ENCODE results near the gene HDAC11.
"Not testable (repeated sequence)": the region's sequence is repeated elsewhere in the genome, so short reads cannot be mapped to it uniquely, and the experiment has no call there.

The HDAC11 gene

GRCh38 chr3:13513913-13514517 is 33.9 kb downstream of the HDAC11 start:
- no peaks in the 10 kb centered on the region for H3K36me3 ChIP-seq (ENCODE audit: insufficient read depth, low read length)
- H3K9me3 ChIP-seq (ENCODE audit: low read length): no peaks in the 10 kb centered on the region
- H3K27ac ChIP-seq (ENCODE audit: low read depth, low read length): no peak overlapping the region
- no peak overlapping the region for H3K4me3 ChIP-seq (ENCODE audit: low read depth in 1 of 2, low read length in 2 of 2)
- no peak overlapping the region for H3K9ac ChIP-seq (ENCODE audit: low read length)
- H3K4me1 ChIP-seq (ENCODE audit: insufficient read depth, low read length): peaks cover 8% of the 10 kb centered on the region
- no peaks in the 10 kb centered on the region for H3K27me3 ChIP-seq (ENCODE audit: control insufficient read depth in 1 of 2, insufficient read depth in 2 of 2, low read length in 2 of 2)

DNA sequence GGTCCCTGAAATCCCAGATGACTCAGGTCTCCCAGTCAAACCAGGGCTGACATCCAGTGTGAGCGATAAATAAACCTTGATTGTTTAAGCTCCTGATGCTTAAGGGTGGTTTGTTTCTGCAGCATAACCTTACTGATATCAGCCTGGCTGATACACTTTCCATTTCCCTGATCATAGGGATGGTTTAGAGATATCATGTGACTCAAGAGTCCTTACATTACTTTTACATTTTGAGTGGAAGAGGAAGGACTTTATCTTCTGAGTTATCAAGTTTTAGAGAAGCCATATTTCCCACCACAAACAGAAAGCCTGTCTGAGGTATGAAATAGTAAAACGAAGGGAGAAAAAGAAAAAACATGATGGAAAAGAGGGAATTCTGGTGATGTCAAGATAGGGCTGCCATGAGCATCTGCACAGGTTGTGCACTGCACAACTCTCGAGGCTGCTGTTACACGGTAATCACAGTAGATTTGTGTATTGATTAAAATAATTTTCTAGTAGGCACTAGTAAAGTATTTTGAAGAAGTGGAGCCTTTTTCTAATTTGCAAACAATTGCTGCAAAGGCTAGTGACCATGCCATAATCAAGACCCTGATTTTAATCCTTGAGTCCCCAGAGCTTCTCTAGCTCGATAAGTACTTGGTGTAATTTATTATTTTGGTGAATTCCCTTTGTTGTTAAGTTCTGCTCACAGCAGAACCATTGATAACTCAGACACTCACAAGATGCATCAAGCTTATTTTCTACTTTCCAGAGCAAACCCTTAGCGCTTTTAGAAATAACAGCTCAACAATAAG is 34.7 kb downstream of the HDAC11 start:
- no peaks in the 10 kb centered on the region for H3K9me3 ChIP-seq (ENCODE audit: low read length)
- H3K4me1 ChIP-seq (ENCODE audit: insufficient read depth, low read length): peaks cover 8% of the 10 kb centered on the region
- no peak overlapping the region for H3K4me3 ChIP-seq (ENCODE audit: low read depth in 1 of 2, low read length in 2 of 2)
- H3K27ac ChIP-seq (ENCODE audit: low read depth, low read length): no peak overlapping the region
- H3K9ac ChIP-seq (ENCODE audit: low read length): no peak overlapping the region
- H3K27me3 ChIP-seq (ENCODE audit: control insufficient read depth in 1 of 2, insufficient read depth in 2 of 2, low read length in 2 of 2): no peaks in the 10 kb centered on the region
- H3K36me3 ChIP-seq (ENCODE audit: insufficient read depth, low read length): no peaks in the 10 kb centered on the region

DNA sequence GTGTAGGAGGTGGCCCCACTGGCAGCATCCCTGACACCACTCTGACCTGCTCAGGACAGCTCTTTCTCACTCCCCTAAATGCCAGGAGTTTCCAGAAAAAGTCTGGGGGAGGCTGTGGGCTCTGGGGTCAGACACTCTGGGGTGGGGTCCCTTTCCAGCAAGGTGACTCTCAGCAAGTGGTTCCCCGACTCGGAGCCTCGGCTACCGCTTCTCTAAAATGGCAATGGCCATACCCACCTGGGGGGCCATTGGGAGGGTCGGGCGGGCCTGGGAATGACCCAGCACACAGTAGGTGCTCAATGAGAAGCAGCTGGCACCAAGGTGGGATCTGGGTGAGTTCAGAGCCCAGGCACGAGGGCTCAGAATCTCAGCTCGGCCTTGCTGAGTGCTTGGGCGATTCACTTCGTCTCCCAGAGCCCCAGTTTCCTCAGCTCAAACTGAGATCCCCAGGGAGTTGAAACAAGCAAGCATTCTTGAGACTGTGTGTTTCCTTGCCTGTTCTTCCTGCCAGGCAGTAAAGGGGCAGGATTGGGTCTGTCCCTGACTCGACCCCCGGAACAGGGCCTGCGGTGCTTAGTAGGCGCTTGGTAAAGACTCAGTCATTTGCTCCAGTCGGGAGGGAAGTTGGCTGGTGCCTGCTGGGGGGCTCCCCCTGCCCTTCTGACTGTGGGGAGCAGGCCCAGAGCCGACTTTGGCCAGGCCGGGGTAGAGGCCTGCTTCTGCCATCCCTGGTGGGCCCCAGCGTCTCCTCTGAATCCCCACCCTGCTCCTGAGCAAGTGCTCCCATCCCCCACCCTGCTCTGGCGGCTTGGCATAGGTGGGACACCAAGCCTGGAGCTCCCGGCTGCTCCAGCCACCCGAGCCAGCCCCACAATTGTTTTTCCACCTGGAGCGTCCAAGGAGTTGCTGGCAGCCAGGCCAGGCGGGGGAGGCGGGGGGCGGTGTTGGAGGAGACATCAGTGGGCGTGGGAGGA is 36.0 kb downstream of the HDAC11 start:
- H3K9ac ChIP-seq (ENCODE audit: low read length): no peak overlapping the region
- no peaks in the 10 kb centered on the region for H3K27me3 ChIP-seq (ENCODE audit: control insufficient read depth in 1 of 2, insufficient read depth in 2 of 2, low read length in 2 of 2)
- H3K27ac ChIP-seq (ENCODE audit: low read depth, low read length): no peak overlapping the region
- H3K4me1 ChIP-seq (ENCODE audit: insufficient read depth, low read length): peaks cover 8% of the 10 kb centered on the region
- H3K36me3 ChIP-seq (ENCODE audit: insufficient read depth, low read length): no peaks in the 10 kb centered on the region
- H3K4me3 ChIP-seq (ENCODE audit: low read depth in 1 of 2, low read length in 2 of 2): no peak overlapping the region
- H3K9me3 ChIP-seq (ENCODE audit: low read length): no peaks in the 10 kb centered on the region

DNA sequence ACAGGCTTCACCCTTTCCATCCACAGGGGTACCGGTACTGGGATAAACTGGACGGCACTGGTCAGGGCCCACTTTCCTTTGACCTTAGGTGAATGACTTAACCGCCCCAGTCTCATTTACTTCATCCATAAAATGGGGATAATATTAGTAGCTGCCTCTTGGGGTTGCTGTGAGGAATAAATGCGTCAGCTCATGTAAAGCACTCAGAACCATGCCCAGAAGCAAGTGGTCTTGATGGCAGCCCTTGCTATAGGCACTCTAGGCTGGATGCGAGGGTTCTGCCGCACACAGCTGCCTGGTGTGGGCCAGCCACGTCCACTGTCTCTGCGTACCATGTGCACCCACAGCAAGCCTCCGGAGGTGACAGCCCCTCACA is 36.6 kb downstream of the HDAC11 start:
- H3K4me3 ChIP-seq (ENCODE audit: low read depth in 1 of 2, low read length in 2 of 2): no peak overlapping the region

GRCh38 chr3:13517253-13517977 is 37.3 kb downstream of the HDAC11 start:
- no peak overlapping the region for H3K9ac ChIP-seq (ENCODE audit: low read length)
- H3K27ac ChIP-seq (ENCODE audit: low read depth, low read length): no peak overlapping the region
- peaks cover 8% of the 10 kb centered on the region for H3K4me1 ChIP-seq (ENCODE audit: insufficient read depth, low read length)
- no peaks in the 10 kb centered on the region for H3K9me3 ChIP-seq (ENCODE audit: low read length)
- no peaks in the 10 kb centered on the region for H3K27me3 ChIP-seq (ENCODE audit: control insufficient read depth in 1 of 2, insufficient read depth in 2 of 2, low read length in 2 of 2)
- no peak overlapping the region for H3K4me3 ChIP-seq (ENCODE audit: low read depth in 1 of 2, low read length in 2 of 2)
- H3K36me3 ChIP-seq (ENCODE audit: insufficient read depth, low read length): no peaks in the 10 kb centered on the region

More for the DNA sequence above, 36.6 kb downstream of the HDAC11 start:
- Histone ChIP-seq H3K4me1 (ENCODE audit: insufficient read depth, low read length) (peaks cover 8% of the 10 kb centered on the region), H3K27ac (ENCODE audit: low read depth, low read length) (no peak overlapping the region), H3K36me3 (ENCODE audit: insufficient read depth, low read length) (no peaks in the 10 kb centered on the region), H3K9ac (ENCODE audit: low read length) (no peak overlapping the region), H3K9me3 (ENCODE audit: low read length) (no peaks in the 10 kb centered on the region), H3K27me3 (ENCODE audit: control insufficient read depth in 1 of 2, insufficient read depth in 2 of 2, low read length in 2 of 2) (no peaks in the 10 kb centered on the region)

DNA sequence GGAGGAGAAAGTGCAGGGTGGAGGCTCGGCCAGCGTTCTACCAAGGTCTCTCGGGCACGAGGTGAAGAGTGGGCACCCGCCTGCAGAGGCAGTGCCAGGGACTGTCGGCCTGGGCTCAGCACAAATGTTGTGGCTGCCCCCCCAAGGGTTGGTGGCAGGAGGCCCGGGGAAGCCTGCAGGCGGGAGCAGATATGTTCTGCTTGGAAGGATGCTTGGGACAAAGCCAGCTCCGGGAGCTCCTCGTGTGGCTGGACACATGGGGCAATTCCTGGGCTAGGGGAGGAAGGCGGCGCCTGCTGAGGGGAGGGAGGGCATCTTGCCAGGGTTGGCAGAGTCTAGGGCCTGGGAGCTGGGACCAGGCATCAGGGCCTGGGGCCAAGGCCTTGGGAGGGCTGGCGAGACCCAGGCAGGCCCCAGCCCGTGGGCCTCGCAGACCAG is 38.4 kb downstream of the HDAC11 start:
- Histone ChIP-seq H3K27ac (ENCODE audit: low read depth, low read length) (no peak overlapping the region), H3K9me3 (ENCODE audit: low read length) (no peaks in the 10 kb centered on the region), H3K36me3 (ENCODE audit: insufficient read depth, low read length) (no peaks in the 10 kb centered on the region), H3K27me3 (ENCODE audit: control insufficient read depth in 1 of 2, insufficient read depth in 2 of 2, low read length in 2 of 2) (no peaks in the 10 kb centered on the region), H3K4me3 (ENCODE audit: low read depth in 1 of 2, low read length in 2 of 2) (no peak overlapping the region), H3K9ac (ENCODE audit: low read length) (no peak overlapping the region), H3K4me1 (ENCODE audit: insufficient read depth, low read length) (peaks cover 8% of the 10 kb centered on the region)

DNA sequence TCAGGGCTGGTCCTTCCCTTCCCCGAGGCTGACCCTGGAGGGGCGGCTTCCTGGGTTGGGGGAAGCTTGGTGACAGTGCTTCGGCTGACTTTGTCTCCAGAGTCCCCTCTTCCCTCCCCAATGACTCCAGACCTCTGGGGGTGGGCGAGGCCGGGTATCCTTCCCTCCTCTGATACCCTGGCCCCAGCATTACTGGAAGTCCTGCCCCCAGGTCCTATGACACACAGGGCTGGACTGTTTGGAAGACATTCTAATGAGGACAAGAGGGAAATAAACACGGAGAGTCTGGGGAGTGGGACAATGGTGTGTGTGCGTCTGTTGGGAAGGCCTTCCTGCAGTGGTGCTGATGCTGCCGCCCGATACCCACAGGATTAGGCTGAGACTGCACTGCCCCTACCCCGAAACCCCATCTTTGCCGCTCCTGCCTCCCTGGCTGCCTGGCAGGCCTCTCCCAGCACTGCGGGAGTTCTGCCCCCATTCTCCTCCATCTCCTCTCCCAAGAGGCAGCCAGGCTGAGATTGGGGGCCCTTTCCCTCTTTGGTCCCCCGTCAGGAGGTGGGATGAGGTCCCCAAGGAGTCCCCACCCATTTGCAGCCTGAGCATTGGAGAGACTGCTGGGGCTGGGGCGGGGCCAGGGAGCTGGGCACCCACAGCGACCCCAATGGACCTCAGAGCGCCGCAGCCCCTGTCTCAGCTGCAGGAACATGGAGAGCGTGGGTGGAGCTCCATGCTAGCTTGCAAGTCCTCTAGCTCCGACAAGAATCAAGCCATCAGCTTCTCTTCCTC is 39.1 kb downstream of the HDAC11 start:
- no peak overlapping the region for H3K27ac ChIP-seq (ENCODE audit: low read depth, low read length)
- H3K4me1 ChIP-seq (ENCODE audit: insufficient read depth, low read length): peaks cover 8% of the 10 kb centered on the region
- no peak overlapping the region for H3K4me3 ChIP-seq (ENCODE audit: low read depth in 1 of 2, low read length in 2 of 2)
- H3K27me3 ChIP-seq (ENCODE audit: control insufficient read depth in 1 of 2, insufficient read depth in 2 of 2, low read length in 2 of 2): no peaks in the 10 kb centered on the region
- no peaks in the 10 kb centered on the region for H3K9me3 ChIP-seq (ENCODE audit: low read length)
- no peaks in the 10 kb centered on the region for H3K36me3 ChIP-seq (ENCODE audit: insufficient read depth, low read length)
- no peak overlapping the region for H3K9ac ChIP-seq (ENCODE audit: low read length)

- H3K27ac ChIP-seq (ENCODE audit: low read depth, low read length): no peak overlapping the region
- no peak overlapping the region for H3K9ac ChIP-seq (ENCODE audit: low read length)
- no peaks in the 10 kb centered on the region for H3K27me3 ChIP-seq (ENCODE audit: control insufficient read depth in 1 of 2, insufficient read depth in 2 of 2, low read length in 2 of 2)
- H3K36me3 ChIP-seq (ENCODE audit: insufficient read depth, low read length): no peaks in the 10 kb centered on the region
- peaks cover 8% of the 10 kb centered on the region for H3K4me1 ChIP-seq (ENCODE audit: insufficient read depth, low read length)
- no peaks in the 10 kb centered on the region for H3K9me3 ChIP-seq (ENCODE audit: low read length)
- no peak overlapping the region for H3K4me3 ChIP-seq (ENCODE audit: low read depth in 1 of 2, low read length in 2 of 2)
Measured at GRCh38 chr3:13520326-13520880, 40.3 kb downstream of the HDAC11 start.

GRCh38 chr3:13521309-13521708 is 41.2 kb downstream of the HDAC11 start:
- H3K4me1 ChIP-seq (ENCODE audit: insufficient read depth, low read length): peaks cover 8% of the 10 kb centered on the region

DNA sequence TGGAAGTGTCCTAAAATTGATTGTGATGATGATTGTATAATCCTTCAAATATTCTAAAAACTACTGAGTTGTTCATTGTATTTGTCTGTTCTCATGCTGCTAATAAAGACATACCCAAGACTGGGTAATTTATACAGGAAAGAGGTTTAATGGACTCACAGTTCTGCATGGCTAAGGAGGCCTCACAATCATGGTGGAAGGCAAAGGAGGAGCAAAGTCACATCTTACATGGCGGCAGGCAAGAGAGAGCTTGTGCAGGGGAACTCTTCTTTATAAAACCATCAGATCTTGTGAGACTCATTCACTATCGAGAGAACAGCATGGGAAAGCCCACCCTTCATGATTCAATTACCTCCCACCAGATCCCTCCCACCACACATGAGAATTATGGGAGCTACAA is 41.6 kb downstream of the HDAC11 start:
- not testable (repeated sequence) for H3K36me3 ChIP-seq (ENCODE audit: insufficient read depth, low read length); H3K27me3 ChIP-seq (ENCODE audit: control insufficient read depth in 1 of 2, insufficient read depth in 2 of 2, low read length in 2 of 2); H3K4me3 ChIP-seq (ENCODE audit: low read depth in 1 of 2, low read length in 2 of 2); H3K27ac ChIP-seq (ENCODE audit: low read depth, low read length); H3K4me1 ChIP-seq (ENCODE audit: insufficient read depth, low read length); H3K9ac ChIP-seq (ENCODE audit: low read length); H3K9me3 ChIP-seq (ENCODE audit: low read length)

More at GRCh38 chr3:13521309-13521708, 41.2 kb downstream of the HDAC11 start:
- H3K9me3 ChIP-seq (ENCODE audit: low read length): no peaks in the 10 kb centered on the region
- no peak overlapping the region for H3K27ac ChIP-seq (ENCODE audit: low read depth, low read length)
- H3K4me3 ChIP-seq (ENCODE audit: low read depth in 1 of 2, low read length in 2 of 2): no peak overlapping the region
- H3K27me3 ChIP-seq (ENCODE audit: control insufficient read depth in 1 of 2, insufficient read depth in 2 of 2, low read length in 2 of 2): no peaks in the 10 kb centered on the region
- no peaks in the 10 kb centered on the region for H3K36me3 ChIP-seq (ENCODE audit: insufficient read depth, low read length)
- no peak overlapping the region for H3K9ac ChIP-seq (ENCODE audit: low read length)
